Lower leg skin (tissue), 4 donors: ENCODE measurements around the gene GRAP. TPM values are rescaled to one million over a fixed set of nuclear protein-coding genes. Genes with fewer than 3 reads are reported as not detected.

Source experiments
- DNase-seq, 2 donors: peaks; one replicate each; pipeline ENCODE4 v3.0.0-alpha.2; 2019; ENCODE audit warnings: low spot score in 2 of 2
- H3K4me3 ChIP-seq: fragments of 200-600 bp; sonication (generic); 2 replicates; pipeline ENCODE4 v1.5.1; 2017; ENCODE audit warnings: mild to moderate bottlenecking, low read depth; ENCODE audit not compliant: poor library complexity, severe bottlenecking
- POLR2A ChIP-seq, 2 donors: fragments of 450-650 bp; IDR thresholded peaks; one replicate each; pipeline ENCODE4 v1.6.1; 2016 to 2017; ENCODE audit warnings: antibody characterized with exemption in 2 of 2, mild to moderate bottlenecking in 1 of 2, moderate library complexity in 1 of 2
- WGBS, 2 donors: methylation state at CpG; one replicate each; pipeline ENCODE4 v1.1.5; 2018; 5-methylcytosine and 5-hydroxymethylcytosine counted together
- intact Hi-C: fragments of 100-400 bp; cut with DNase I; formaldehyde crosslinking; loops from one replicate; pipeline ENCODE4 v1.15.0; 2023; ENCODE audit warnings: low total_unique reads
- total RNA-seq, 4 donors: library from RNA; depleted of rRNA; stranded (reverse); fragments of >200 nt; gene quantifications; one replicate each; pipeline ENCODE4 v1.1.0, GENCODE V29; 2016
- TF ChIP-seq, protein P1 (sequence below), 3 donors: fragments of 450-650 bp; IDR thresholded peaks; one replicate each; pipeline ENCODE4 v1.5.1; 2016; ENCODE audit warnings: antibody characterized with exemption in 3 of 3, mild to moderate bottlenecking in 3 of 3, moderate library complexity in 2 of 3

GRAP gene
- total RNA-seq, 4 donors from 2014 or later, result 0.55 to 3.5 (median 1.2) TPM

DNA sequence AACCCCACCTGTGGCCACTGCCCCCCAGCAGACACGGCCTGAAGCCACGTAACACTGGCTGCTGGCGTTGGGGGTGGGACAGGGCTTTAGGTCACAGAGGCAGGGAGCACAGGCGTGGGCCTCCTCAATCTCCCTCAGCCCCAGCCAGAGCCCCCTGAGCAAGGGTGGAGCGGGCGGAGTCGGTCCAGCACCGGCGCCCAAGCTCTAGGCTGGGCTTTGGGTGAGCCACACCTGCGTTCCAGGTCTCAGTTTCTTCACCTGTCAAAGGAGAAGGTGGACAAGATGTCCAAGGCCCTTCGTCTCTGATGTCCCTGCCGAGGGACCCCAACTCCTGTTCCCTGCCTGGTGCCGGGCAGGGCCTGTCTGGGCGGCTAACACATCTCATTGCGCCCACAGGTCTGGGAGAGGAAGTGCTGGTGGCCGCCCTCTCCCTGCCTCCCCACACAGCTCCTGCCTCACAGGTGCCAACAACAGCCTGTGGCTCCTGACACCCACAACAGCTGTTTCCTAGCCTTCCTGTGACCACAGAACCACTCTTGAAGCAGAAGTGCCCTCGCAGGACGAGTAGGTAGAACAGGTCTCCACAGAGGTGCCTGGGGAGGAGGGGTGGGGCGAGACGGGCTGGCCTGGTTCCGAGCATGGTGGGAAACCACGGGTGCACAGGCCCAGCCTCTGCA, 54.2 kb downstream of the GRAP start:
- no peak overlapping the region for H3K4me3 ChIP-seq
- intact Hi-C loops, result no loop called here
- TF ChIP-seq, protein P1, sequence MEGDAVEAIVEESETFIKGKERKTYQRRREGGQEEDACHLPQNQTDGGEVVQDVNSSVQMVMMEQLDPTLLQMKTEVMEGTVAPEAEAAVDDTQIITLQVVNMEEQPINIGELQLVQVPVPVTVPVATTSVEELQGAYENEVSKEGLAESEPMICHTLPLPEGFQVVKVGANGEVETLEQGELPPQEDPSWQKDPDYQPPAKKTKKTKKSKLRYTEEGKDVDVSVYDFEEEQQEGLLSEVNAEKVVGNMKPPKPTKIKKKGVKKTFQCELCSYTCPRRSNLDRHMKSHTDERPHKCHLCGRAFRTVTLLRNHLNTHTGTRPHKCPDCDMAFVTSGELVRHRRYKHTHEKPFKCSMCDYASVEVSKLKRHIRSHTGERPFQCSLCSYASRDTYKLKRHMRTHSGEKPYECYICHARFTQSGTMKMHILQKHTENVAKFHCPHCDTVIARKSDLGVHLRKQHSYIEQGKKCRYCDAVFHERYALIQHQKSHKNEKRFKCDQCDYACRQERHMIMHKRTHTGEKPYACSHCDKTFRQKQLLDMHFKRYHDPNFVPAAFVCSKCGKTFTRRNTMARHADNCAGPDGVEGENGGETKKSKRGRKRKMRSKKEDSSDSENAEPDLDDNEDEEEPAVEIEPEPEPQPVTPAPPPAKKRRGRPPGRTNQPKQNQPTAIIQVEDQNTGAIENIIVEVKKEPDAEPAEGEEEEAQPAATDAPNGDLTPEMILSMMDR (IDR thresholded peaks at IDR 0.05), result no peak
- no peak for TF ChIP-seq POLR2A (IDR thresholded peaks at IDR 0.05)
- no peak for DNase-seq
- WGBS, 2 donors, result 56 to 59% methylated on average over 18 to 22 of the region's 22 CpGs

DNA sequence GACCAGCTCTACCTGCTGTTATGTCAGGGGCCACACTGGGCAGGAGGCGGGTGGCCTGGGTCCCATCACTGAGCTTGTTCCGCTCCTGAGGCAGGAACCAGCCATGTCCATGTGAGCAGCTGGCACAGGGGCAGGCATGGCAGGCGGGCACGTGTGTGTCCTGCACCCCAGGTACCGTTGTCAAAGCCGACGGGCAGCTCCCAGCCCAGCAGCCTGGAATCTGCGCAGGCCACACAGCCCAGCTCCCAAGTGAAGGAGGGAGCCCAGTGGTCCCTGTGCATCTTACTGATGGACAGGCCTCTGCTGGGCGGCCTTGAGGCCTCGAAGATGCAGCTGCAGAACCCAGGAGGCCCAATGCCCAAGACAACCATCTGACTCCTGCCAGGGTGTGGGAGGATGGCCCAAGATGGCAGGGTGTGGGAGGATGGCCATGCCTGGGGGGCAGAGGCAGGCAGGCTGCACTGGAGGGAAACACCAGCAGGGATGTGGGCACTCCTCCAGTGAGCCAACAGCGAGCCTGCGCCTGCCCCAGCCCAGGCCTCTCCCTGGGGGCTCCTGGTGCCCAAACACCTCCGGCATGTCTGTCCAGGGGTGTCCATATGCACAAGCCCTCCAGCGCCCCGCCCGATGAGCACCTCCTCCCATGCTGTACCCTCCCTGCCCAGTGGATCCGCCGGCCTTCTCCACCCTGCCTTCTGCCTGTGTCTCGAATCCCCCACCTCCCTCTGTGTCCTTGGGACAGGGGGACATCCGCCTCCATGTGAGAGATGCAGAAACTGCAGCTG, 55.0 kb downstream of the GRAP start:
- no peak for TF ChIP-seq POLR2A (IDR thresholded peaks at IDR 0.05)
- TF ChIP-seq, protein P1 (IDR thresholded peaks at IDR 0.05), result no peak
- 69 to 71% methylated on average over 16 to 20 of the region's 20 CpGs for WGBS, 2 donors
- DNase-seq, result no peak
- H3K4me3 ChIP-seq, result no peak overlapping the region
- intact Hi-C loops, result no loop called here

GRCh38 chr17:18990331-18990730, 56.4 kb downstream of the GRAP start:
- 57 to 63% methylated on average over 5 to 6 of the region's 6 CpGs for WGBS, 2 donors

DNA sequence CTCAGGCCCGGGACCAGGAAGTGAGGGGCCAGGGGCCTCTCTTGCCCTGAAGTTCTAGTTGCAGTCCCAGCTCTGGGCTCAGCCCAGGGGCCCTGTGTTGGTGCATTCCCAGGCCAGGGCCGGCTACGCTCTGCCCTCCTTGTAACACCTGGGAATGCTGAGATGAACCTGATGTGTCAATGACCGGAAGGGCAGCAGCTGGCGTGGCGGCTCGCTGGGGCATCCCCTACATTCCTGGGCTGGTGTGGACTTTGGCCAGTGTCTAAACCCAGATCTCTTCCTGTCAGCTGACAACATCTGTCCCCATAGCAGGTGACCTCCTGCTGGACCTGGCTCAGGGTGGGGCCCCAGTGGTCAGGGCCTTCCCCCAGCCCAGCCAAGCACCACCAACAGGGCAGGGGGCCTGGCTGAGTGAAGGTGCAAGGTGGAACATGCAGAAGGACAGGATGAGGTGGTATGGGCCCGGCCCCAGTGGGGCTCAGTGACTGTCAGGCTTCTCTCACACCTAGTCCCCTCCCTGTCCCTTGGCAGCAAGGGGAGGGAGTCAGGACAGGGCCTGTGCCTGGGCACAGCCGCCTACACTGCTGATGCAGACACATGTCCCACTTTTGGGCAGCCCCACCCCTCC, 58.1 kb downstream of the GRAP start:
- no peak for DNase-seq
- WGBS, 2 donors, result 68 to 80% methylated on average over 7 to 8 of the region's 9 CpGs
- TF ChIP-seq POLR2A (IDR thresholded peaks at IDR 0.05), result no peak
- TF ChIP-seq, protein P1 (IDR thresholded peaks at IDR 0.05), result peak in 1 of 3 donors; percentile 55
- H3K4me3 ChIP-seq, result no peak overlapping the region
- intact Hi-C loops, result no loop called here

More at GRCh38 chr17:18990331-18990730, 56.4 kb downstream of the GRAP start:
- H3K4me3 ChIP-seq, result no peak overlapping the region
- DNase-seq, result peak in 1 of 2 donors; percentile 54
- TF ChIP-seq, protein P1 (IDR thresholded peaks at IDR 0.05), result no peak
- TF ChIP-seq POLR2A (IDR thresholded peaks at IDR 0.05), result no peak
- intact Hi-C loops, result no loop called here

DNA sequence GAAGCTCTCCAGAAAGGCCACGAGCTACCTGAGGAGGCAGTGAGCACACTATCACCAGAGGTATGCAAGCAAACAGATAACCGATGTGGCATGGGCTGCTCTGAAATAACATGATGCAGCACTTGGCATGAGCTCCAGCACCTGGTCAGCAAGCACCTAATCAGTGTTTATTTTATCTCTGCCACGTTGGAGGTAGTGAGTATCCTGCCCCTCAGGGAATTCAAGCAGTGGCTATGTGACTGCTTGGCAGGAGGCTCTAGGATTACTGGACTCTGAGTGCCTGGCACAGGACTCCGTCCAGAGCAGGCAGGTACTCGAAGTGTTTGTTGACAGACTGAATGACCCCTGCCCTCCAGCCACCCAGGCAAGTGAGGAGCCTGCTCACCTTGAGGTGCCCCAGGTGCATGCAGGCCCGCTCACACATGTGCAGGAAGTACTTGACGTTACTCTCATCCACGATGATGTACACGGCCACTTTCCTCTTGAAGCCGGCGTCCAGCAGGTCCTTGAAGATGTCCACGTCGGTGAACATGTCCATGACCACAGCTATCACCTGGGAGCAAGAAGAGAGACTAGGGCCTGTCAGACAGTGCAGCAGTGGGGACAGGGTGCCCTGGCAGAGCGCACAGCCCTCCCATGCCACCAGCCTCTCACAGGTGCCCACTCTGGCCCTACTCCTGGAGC, 58.8 kb downstream of the GRAP start:
- no peak for DNase-seq
- WGBS, 2 donors, result 66 to 68% methylated on average over 13 to 14 of the region's 14 CpGs
- intact Hi-C loops, result no loop called here
- no peak overlapping the region for H3K4me3 ChIP-seq
- no peak for TF ChIP-seq POLR2A (IDR thresholded peaks at IDR 0.05)
- TF ChIP-seq, protein P1 (IDR thresholded peaks at IDR 0.05), result no peak
